ENCODE measurements around the gene OLA1.
A peak's percentile ranks its signal among the peaks of the same experiment; 100 is the strongest.
"Not testable (repeated sequence)": the region's sequence is repeated elsewhere in the genome, so short reads cannot be mapped to it uniquely, and the experiment has no call there.

Gene OLA1

GRCh38 chr2:174247474-174248186, 702 bp downstream of the OLA1 start:
- FAIRE-seq, result peak; percentile 70
- no peak for TF ChIP-seq POLR2A (IDR thresholded peaks at IDR 0.05; ENCODE audit: low read depth, low read length)
- no peak for TF ChIP-seq POLR2AphosphoS5 (IDR thresholded peaks at IDR 0.05; ENCODE audit: low read depth, low read length)
- no peak for TF ChIP-seq TAF1 (IDR thresholded peaks at IDR 0.05; ENCODE audit: borderline replicate concordance, low read depth, low read length)
- peak; percentile 10 for DNase-seq (ENCODE audit: insufficient read length)

DNA sequence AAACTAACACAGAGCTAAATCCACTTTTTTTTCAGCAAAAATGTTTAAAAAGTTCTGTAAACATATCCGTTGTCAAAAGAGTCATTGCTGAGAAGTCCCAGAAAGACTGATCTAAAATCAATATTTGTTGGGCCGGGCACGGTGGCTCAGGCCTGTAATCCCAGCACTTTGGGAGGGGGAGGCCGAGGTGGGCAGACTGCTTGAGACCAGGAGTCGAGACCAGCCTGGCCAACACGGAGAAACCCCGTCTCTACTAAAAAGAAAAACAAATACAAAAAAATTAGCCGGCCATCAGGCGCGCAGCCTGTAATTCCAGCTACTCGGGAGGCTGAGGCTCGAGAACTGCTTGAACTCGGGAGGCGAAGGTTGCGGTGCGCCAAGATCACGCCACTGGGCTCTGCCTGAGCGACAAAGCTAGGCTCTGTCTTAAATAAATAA, 1.4 kb downstream of the OLA1 start:
- TF ChIP-seq POLR2A (IDR thresholded peaks at IDR 0.05; ENCODE audit: low read depth, low read length), result no peak
- TF ChIP-seq TAF1 (IDR thresholded peaks at IDR 0.05; ENCODE audit: borderline replicate concordance, low read depth, low read length), result no peak
- no peak for TF ChIP-seq POLR2AphosphoS5 (IDR thresholded peaks at IDR 0.05; ENCODE audit: low read depth, low read length)
- FAIRE-seq, result no peak
- DNase-seq (ENCODE audit: insufficient read length), result no peak

DNA sequence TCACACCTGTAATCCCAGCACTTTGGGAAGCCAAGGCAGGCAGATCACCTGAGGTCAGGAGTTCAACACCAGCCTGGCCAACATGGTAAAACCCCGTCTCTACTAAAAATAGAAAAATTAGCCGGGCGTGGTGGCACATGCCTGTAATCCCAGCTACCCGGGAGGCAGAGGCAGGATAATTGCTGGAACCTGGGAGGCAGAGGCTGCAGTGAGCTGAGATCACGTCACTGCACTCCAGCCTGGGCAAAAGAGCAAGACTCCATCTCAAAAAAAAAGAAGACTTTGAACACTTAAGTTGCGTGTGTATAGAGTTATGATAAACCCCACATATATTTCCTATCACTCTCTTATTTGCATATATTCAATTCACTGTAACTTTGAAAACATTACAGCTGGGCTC, 2.7 kb downstream of the OLA1 start:
- DNase-seq (ENCODE audit: insufficient read length); FAIRE-seq: not testable (repeated sequence)

DNA sequence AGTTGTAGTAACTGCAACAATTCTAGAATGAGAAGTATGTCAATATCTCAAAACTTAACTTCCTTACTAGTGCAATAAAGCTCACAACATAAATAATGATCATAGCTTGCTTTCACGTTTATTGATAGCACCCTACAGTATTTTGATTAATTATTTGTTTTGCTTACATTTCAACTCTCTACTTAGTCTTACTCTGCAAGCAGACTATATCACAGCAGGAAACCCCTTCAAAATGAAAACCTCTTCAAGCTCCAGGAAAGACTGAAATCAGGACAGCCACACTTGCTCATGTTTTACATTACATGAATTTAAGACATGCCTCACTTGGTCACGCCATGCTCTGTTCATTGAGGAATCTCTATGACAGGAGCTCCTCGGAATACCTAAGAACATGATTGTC, 3.3 kb downstream of the OLA1 start:
- no peak for TF ChIP-seq TAF1 (IDR thresholded peaks at IDR 0.05; ENCODE audit: borderline replicate concordance, low read depth, low read length)
- no peak for TF ChIP-seq POLR2A (IDR thresholded peaks at IDR 0.05; ENCODE audit: low read depth, low read length)
- no peak for TF ChIP-seq POLR2AphosphoS5 (IDR thresholded peaks at IDR 0.05; ENCODE audit: low read depth, low read length)
- no peak for DNase-seq (ENCODE audit: insufficient read length)
- no peak for FAIRE-seq

- FAIRE-seq (no peak), DNase-seq (ENCODE audit: insufficient read length) (no peak)
- no peak for TF ChIP-seq TAF1 (IDR thresholded peaks at IDR 0.05; ENCODE audit: borderline replicate concordance, low read depth, low read length)
- no peak for TF ChIP-seq POLR2A (IDR thresholded peaks at IDR 0.05; ENCODE audit: low read depth, low read length)
- no peak for TF ChIP-seq POLR2AphosphoS5 (IDR thresholded peaks at IDR 0.05; ENCODE audit: low read depth, low read length)
Observed at GRCh38 chr2:174243812-174244211, 4.5 kb downstream of the OLA1 start.

GRCh38 chr2:174240097-174240496, 8.2 kb downstream of the OLA1 start:
- no peak for FAIRE-seq
- no peak for DNase-seq (ENCODE audit: insufficient read length)
- TF ChIP-seq TAF1 (IDR thresholded peaks at IDR 0.05; ENCODE audit: borderline replicate concordance, low read depth, low read length), result no peak
- no peak for TF ChIP-seq POLR2AphosphoS5 (IDR thresholded peaks at IDR 0.05; ENCODE audit: low read depth, low read length)
- no peak for TF ChIP-seq POLR2A (IDR thresholded peaks at IDR 0.05; ENCODE audit: low read depth, low read length)

GRCh38 chr2:174236429-174236828, 11.9 kb downstream of the OLA1 start:
- TF ChIP-seq TAF1 (IDR thresholded peaks at IDR 0.05; ENCODE audit: borderline replicate concordance, low read depth, low read length), result no peak
- no peak for TF ChIP-seq POLR2AphosphoS5 (IDR thresholded peaks at IDR 0.05; ENCODE audit: low read depth, low read length)
- no peak for TF ChIP-seq POLR2A (IDR thresholded peaks at IDR 0.05; ENCODE audit: low read depth, low read length)
- FAIRE-seq (no peak), DNase-seq (ENCODE audit: insufficient read length) (no peak)

DNA sequence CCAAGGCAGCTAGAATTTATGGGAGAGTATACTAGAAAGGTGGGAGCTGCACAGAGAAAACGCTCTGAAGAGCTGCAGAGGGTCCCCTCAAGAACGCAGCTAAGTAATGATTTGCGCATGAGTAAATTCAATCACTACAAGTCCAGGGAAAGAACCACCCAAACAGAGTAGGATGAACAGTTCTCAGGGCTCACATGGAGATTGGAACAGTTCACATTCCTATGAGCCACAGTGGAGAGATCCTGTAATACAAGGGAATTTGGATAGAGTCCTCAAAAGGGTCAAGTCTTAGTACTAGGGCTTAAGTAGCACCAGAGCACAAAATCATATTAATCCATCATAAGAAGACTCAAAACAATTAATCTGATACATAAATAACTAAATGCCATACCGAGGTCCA, 12.7 kb downstream of the OLA1 start:
- TF ChIP-seq TAF1 (IDR thresholded peaks at IDR 0.05; ENCODE audit: borderline replicate concordance, low read depth, low read length) (no peak), POLR2AphosphoS5 (IDR thresholded peaks at IDR 0.05; ENCODE audit: low read depth, low read length) (no peak), POLR2A (IDR thresholded peaks at IDR 0.05; ENCODE audit: low read depth, low read length) (no peak)
- no peak for DNase-seq (ENCODE audit: insufficient read length)
- no peak for FAIRE-seq

- FAIRE-seq (no peak), DNase-seq (ENCODE audit: insufficient read length) (no peak)
- TF ChIP-seq POLR2A (IDR thresholded peaks at IDR 0.05; ENCODE audit: low read depth, low read length), result no peak
- no peak for TF ChIP-seq TAF1 (IDR thresholded peaks at IDR 0.05; ENCODE audit: borderline replicate concordance, low read depth, low read length)
- no peak for TF ChIP-seq POLR2AphosphoS5 (IDR thresholded peaks at IDR 0.05; ENCODE audit: low read depth, low read length)
Observed at GRCh38 chr2:174233771-174234275, 14.5 kb downstream of the OLA1 start.

GRCh38 chr2:174227748-174228147, 20.6 kb downstream of the OLA1 start:
- TF ChIP-seq POLR2AphosphoS5 (IDR thresholded peaks at IDR 0.05; ENCODE audit: low read depth, low read length) (no peak), TAF1 (IDR thresholded peaks at IDR 0.05; ENCODE audit: borderline replicate concordance, low read depth, low read length) (no peak)
- no peak for DNase-seq (ENCODE audit: insufficient read length)
- FAIRE-seq, result no peak

- TF ChIP-seq TAF1 (IDR thresholded peaks at IDR 0.05; ENCODE audit: borderline replicate concordance, low read depth, low read length), result no peak
- TF ChIP-seq POLR2A (IDR thresholded peaks at IDR 0.05; ENCODE audit: low read depth, low read length), result no peak
- TF ChIP-seq POLR2AphosphoS5 (IDR thresholded peaks at IDR 0.05; ENCODE audit: low read depth, low read length), result no peak
- DNase-seq (ENCODE audit: insufficient read length), result no peak
- FAIRE-seq, result no peak
Observed at GRCh38 chr2:174224665-174225288, 23.6 kb downstream of the OLA1 start.

DNA sequence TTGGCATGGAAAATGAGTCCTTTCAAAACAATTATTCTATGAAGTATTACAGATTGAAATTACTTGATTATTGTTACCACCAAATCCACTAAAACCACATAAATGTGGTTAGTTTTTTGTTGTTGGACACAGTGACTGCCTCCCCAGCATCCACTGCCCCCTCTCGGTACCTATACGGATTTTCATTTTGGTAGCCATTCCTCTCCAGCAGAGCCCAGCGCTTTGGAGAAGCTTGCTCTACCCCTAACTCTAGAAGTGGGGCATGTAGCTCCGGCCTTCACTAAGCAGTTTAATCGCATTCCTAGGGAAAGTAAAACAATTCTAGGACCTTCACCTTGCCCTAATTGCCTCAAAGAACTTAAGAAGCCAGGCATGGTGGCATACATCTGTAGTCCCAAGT, 24.2 kb downstream of the OLA1 start:
- no peak for TF ChIP-seq TAF1 (IDR thresholded peaks at IDR 0.05; ENCODE audit: borderline replicate concordance, low read depth, low read length)
- no peak for TF ChIP-seq POLR2AphosphoS5 (IDR thresholded peaks at IDR 0.05; ENCODE audit: low read depth, low read length)
- no peak for TF ChIP-seq POLR2A (IDR thresholded peaks at IDR 0.05; ENCODE audit: low read depth, low read length)
- peak; percentile 40 for FAIRE-seq
- DNase-seq (ENCODE audit: insufficient read length), result no peak

Measured in GM12892 (cell line).